ENCODE measurements around the gene ESRRG.

GRCh38 chr1:216666441-216666840, 56.8 kb downstream of the ESRRG start:
- TF ChIP-seq GATA3 (IDR thresholded peaks at IDR 0.05; ENCODE audit: low read depth, low read length) (no peak), GATA2 (IDR thresholded peaks at IDR 0.05; ENCODE audit: low read depth, low read length) (no peak)

Measured in SH-SY5Y (cell line).